Keratinocyte (primary cell): ENCODE results near the gene CETN1. TPM values are rescaled to one million over a fixed set of nuclear protein-coding genes. Genes with fewer than 3 reads are reported as not detected.

Experiments used
- DNase-seq: peaks from one replicate; pipeline ENCODE4 v3.0.0-alpha.2; 2011; ENCODE audit warnings: low read depth, missing footprints, low spot score
- FAIRE-seq: peaks from 2 replicates; lab custom pipeline; 2011; peaks lifted over from hg19 to GRCh38; lab: Jason Lieb, UNC
- H2AFZ ChIP-seq: 2 replicates; pipeline ENCODE4 v1.6.0; 2012; ENCODE audit warnings: low read length, control low read depth, inconsistent platforms; ENCODE audit not compliant: control insufficient read depth
- H3K27ac ChIP-seq: 2 replicates; pipeline ENCODE4 v1.5.1; 2011; ENCODE audit warnings: low read length; ENCODE audit not compliant: control insufficient read depth, insufficient read depth
- H3K27me3 ChIP-seq: 3 replicates; pipeline ENCODE4 v1.6.0; 2011; ENCODE audit warnings: low read length; ENCODE audit not compliant: control insufficient read depth, insufficient read depth; ENCODE audit errors: extremely low read depth
- H3K36me3 ChIP-seq, 2 experiments: 2 replicates in 1 of 2; 3 replicates in 1 of 2; pipeline ENCODE4 v1.5.1; 2011; ENCODE audit warnings: low read length in 2 of 2, mild to moderate bottlenecking in 1 of 2; ENCODE audit not compliant: control insufficient read depth in 2 of 2, insufficient read depth in 2 of 2; ENCODE audit errors: extremely low read depth in 1 of 2
- H3K4me1 ChIP-seq: 3 replicates; pipeline ENCODE4 v1.5.1; 2011; ENCODE audit warnings: low read length; ENCODE audit not compliant: control insufficient read depth, insufficient read depth; ENCODE audit errors: extremely low read depth
- H3K4me2 ChIP-seq: 3 replicates; pipeline ENCODE4 v1.6.0; 2011; ENCODE audit warnings: low read depth, low read length; ENCODE audit not compliant: control insufficient read depth, insufficient read depth; ENCODE audit errors: extremely low read depth
- H3K4me3 ChIP-seq, 3 experiments: fragments of 200-600 bp in 1 of 3; sonication (generic) in 1 of 3; 2 replicates in 2 of 3; 3 replicates in 1 of 3; pipeline ENCODE4 v1.5.1; 2011 to 2016; ENCODE audit warnings: low read length in 3 of 3, mild to moderate bottlenecking in 3 of 3, control low read depth in 2 of 3, inconsistent platforms in 1 of 3, low read depth in 1 of 3, mixed read lengths in 1 of 3, mixed run types in 1 of 3, moderate library complexity in 1 of 3; ENCODE audit not compliant: control insufficient read depth in 2 of 3, insufficient read depth in 2 of 3; ENCODE audit errors: extremely low read depth in 1 of 3
- H3K79me2 ChIP-seq: 2 replicates; pipeline ENCODE4 v1.6.0; 2012; ENCODE audit warnings: low read length; ENCODE audit not compliant: control insufficient read depth, insufficient read depth
- H3K9ac ChIP-seq: 3 replicates; pipeline ENCODE4 v1.6.0; 2011; ENCODE audit warnings: low read length; ENCODE audit not compliant: control insufficient read depth, insufficient read depth; ENCODE audit errors: extremely low read depth
- H3K9me1 ChIP-seq: 3 replicates; pipeline ENCODE4 v1.6.0; 2011; ENCODE audit warnings: low read length; ENCODE audit not compliant: control insufficient read depth, insufficient read depth; ENCODE audit errors: extremely low read depth
- H3K9me3 ChIP-seq: 2 replicates; pipeline ENCODE4 v1.5.1; 2012; ENCODE audit warnings: low read depth, low read length; ENCODE audit not compliant: control insufficient read depth
- H4K20me1 ChIP-seq: 3 replicates; pipeline ENCODE4 v1.6.0; 2011; ENCODE audit warnings: low read length; ENCODE audit not compliant: control insufficient read depth, insufficient read depth; ENCODE audit errors: extremely low read depth
- EZH2 ChIP-seq: IDR thresholded peaks from one replicate; pipeline ENCODE4 v1.6.1; 2012; ENCODE audit warnings: inconsistent platforms, mild to moderate bottlenecking, low read length, moderate library complexity
- dilution Hi-C: fragments of 300-500 bp; cut with MboI; formaldehyde crosslinking; loops from one replicate; pipeline ENCODE4 v1.7.0; 2020; ENCODE audit warnings: low sequenced_read_pairs; ENCODE audit not compliant: extremely low pct_ligation_motif_present
- polyA plus RNA-seq, 5 experiments: library from polyadenylated mRNA; depleted of rRNA in 3 of 5; stranded (reverse) in 3 of 5; stranded (forward) in 1 of 5; unstranded in 1 of 5; fragments of >200 nt; gene quantifications; 1 replicate in 1 of 5; 2 replicates in 3 of 5; 3 replicates in 1 of 5; pipeline versions ENCODE4 v1.2.1 to v1.2.3, GENCODE V29; 2011 to 2012; ENCODE audit warnings: missing spikeins in 2 of 5, low read depth in 1 of 5, low replicate concordance in 1 of 5
- TF ChIP-seq, protein P1 (sequence below), 3 experiments: IDR thresholded peaks in 1 of 3; conservative IDR thresholded peaks in 1 of 3; optimal IDR thresholded peaks in 1 of 3; 2 replicates in 2 of 3; 3 replicates in 1 of 3; pipeline versions ENCODE3 to v1.5.1; 2011; ENCODE audit warnings: low read length in 3 of 3, mild to moderate bottlenecking in 3 of 3, moderate library complexity in 2 of 3, control low read depth in 1 of 3, inconsistent platforms in 1 of 3; ENCODE audit not compliant: insufficient read depth in 2 of 3; ENCODE audit errors: extremely low read depth in 1 of 3

CETN1 gene
- polyA plus RNA-seq, 1 donor (not counting 4 experiments of a cell fraction or from before 2014, with no cell fraction given) = not detected

DNA sequence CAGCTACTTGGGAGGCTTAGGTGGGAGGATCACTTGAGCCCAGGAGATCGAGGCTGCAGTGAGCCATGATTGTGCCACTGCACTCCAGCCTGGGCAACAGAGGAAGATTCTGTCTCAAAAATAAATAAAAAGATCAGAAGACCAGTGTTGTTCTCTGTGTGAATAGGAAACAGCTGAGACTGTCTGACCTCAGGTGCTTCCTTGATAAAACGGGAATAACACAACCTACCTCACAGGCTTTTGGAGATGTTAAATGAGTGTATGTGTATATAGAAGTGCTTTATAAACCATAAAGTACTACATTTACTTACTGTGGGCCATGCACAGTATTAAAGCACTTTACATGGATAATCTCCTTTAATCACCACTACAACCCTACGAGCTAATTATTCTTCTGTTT is 9.9 kb upstream of the CETN1 start:
- Histone ChIP-seq H3K4me2 (no peak overlapping the region), H3K27me3 (no peaks in the 10 kb centered on the region), H3K4me3 (no peak overlapping the region), H4K20me1 (no peaks in the 10 kb centered on the region), H3K4me1 (no peaks in the 10 kb centered on the region), H2AFZ (no peak overlapping the region), H3K9me1 (no peaks in the 10 kb centered on the region), H3K79me2 (no peaks in the 10 kb centered on the region), H3K9me3 (no peaks in the 10 kb centered on the region), H3K27ac (no peak overlapping the region), H3K9ac (no peak overlapping the region), H3K36me3 (no peaks in the 10 kb centered on the region)
- TF ChIP-seq, protein P1, sequence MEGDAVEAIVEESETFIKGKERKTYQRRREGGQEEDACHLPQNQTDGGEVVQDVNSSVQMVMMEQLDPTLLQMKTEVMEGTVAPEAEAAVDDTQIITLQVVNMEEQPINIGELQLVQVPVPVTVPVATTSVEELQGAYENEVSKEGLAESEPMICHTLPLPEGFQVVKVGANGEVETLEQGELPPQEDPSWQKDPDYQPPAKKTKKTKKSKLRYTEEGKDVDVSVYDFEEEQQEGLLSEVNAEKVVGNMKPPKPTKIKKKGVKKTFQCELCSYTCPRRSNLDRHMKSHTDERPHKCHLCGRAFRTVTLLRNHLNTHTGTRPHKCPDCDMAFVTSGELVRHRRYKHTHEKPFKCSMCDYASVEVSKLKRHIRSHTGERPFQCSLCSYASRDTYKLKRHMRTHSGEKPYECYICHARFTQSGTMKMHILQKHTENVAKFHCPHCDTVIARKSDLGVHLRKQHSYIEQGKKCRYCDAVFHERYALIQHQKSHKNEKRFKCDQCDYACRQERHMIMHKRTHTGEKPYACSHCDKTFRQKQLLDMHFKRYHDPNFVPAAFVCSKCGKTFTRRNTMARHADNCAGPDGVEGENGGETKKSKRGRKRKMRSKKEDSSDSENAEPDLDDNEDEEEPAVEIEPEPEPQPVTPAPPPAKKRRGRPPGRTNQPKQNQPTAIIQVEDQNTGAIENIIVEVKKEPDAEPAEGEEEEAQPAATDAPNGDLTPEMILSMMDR (optimal IDR thresholded peaks at IDR 0.05 in 1 of 3, IDR thresholded peaks at IDR 0.05 in 1 of 3, conservative IDR thresholded peaks at IDR 0.05 in 1 of 3; ENCODE audit: extremely low read depth in 1 of 3, insufficient read depth in 2 of 3, low read length in 3 of 3) = no peak
- no peak for TF ChIP-seq EZH2
- dilution Hi-C loops = no loop called here
- no peak for FAIRE-seq
- no peak for DNase-seq

DNA sequence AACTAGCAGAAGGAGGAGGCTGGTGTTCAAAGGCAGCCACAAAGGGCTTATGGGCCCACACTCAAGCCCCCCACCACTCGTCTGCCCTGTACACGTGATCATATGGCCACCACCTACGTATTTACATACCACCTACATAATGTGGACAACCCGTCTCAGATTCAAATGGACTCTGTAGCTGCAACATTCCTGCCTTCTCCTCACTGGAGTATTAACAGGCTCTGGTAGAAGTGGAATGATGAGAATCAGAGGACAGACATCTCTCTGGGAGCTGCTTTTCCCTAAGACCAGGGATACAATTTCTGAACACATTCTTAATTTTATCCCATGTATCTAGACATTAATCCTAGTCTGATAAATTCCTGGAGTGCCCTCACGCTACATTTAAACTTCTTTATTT is 9.5 kb upstream of the CETN1 start:
- H3K36me3 ChIP-seq = no peaks in the 10 kb centered on the region
- dilution Hi-C loops = no loop called here

More for the DNA sequence above, 9.5 kb upstream of the CETN1 start:
- H3K4me3 ChIP-seq = no peak overlapping the region
- H3K79me2 ChIP-seq = no peaks in the 10 kb centered on the region
- H3K4me1 ChIP-seq = no peaks in the 10 kb centered on the region
- TF ChIP-seq EZH2 = no peak
- TF ChIP-seq, protein P1 (optimal IDR thresholded peaks at IDR 0.05 in 1 of 3, IDR thresholded peaks at IDR 0.05 in 1 of 3, conservative IDR thresholded peaks at IDR 0.05 in 1 of 3; ENCODE audit: extremely low read depth in 1 of 3, insufficient read depth in 2 of 3, low read length in 3 of 3) = no peak
- no peaks in the 10 kb centered on the region for H4K20me1 ChIP-seq
- no peak for FAIRE-seq
- no peaks in the 10 kb centered on the region for H3K9me3 ChIP-seq
- no peak overlapping the region for H2AFZ ChIP-seq
- H3K9me1 ChIP-seq = no peaks in the 10 kb centered on the region
- no peak overlapping the region for H3K4me2 ChIP-seq
- H3K27ac ChIP-seq = no peak overlapping the region
- no peak overlapping the region for H3K9ac ChIP-seq
- no peak for DNase-seq
- H3K27me3 ChIP-seq = no peaks in the 10 kb centered on the region
